Urothelium cell line (cell line): ENCODE measurements around the gene FAM24B.

Experiments
- DNase-seq: peaks from one replicate; pipeline ENCODE4 v3.0.0; 2011; ENCODE audit warnings: low spot score, mixed read lengths
- FAIRE-seq: peaks from 2 replicates; lab custom pipeline; 2011; peaks lifted over from hg19 to GRCh38; lab: Jason Lieb, UNC

Gene FAM24B

DNA sequence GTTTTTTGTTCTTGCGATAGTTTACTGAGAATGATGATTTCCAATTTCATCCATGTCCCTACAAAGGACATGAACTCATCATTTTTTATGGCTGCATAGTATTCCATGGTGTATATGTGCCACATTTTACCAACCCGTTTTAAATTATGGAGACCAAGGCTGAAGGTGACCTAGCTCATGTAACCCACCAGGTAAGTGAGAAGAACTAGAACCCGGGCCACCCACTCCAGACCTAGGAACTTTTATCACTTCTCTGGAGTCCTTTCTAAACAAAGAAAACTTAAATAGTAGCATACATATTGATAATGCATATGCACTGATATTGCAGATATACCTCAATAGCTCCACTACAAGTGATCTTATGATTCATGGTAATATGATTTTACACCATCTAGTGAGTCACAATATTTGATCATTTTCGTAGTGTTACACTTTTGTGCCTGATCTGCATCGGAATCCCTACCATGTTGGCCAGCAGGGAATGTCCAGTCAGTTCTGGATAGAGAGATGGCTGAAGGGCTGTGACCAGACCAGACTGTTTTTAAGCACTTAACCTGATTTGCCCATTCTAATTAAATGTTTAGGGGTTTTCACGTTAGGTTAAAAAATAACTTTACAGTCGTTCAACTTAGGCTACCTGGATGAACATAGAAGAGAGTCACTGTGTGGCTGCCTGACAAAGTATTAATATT lies 49.0 kb downstream of the FAM24B start:
- FAIRE-seq = no peak
- no peak for DNase-seq

DNA sequence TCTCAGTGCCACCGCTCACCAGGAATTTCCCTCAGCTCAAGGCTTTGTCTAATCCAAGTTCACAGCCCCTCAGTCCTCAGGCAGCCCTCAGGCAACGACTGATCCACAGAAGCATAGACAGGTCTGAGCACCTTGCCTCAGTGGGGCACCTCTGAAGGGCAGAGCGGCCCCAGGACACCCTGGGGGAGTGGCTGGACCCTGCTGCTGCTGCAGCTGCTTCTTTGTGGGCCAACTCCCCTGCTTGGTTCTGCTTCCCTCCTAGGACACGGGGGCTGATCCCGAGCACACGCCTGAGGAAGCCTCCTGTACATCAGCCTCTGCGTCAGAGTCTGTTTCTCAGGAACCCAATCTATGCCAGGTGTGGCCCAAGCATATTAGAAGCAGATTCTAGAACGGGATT lies 49.9 kb downstream of the FAM24B start:
- FAIRE-seq = no peak
- DNase-seq = no peak

GRCh38 chr10:122828716-122829255 lies 50.6 kb downstream of the FAM24B start:
- FAIRE-seq (no peak), DNase-seq (no peak)

- no peak for DNase-seq
These were observed 52.1 kb downstream of the FAM24B start for GRCh38 chr10:122827302-122827701.

DNA sequence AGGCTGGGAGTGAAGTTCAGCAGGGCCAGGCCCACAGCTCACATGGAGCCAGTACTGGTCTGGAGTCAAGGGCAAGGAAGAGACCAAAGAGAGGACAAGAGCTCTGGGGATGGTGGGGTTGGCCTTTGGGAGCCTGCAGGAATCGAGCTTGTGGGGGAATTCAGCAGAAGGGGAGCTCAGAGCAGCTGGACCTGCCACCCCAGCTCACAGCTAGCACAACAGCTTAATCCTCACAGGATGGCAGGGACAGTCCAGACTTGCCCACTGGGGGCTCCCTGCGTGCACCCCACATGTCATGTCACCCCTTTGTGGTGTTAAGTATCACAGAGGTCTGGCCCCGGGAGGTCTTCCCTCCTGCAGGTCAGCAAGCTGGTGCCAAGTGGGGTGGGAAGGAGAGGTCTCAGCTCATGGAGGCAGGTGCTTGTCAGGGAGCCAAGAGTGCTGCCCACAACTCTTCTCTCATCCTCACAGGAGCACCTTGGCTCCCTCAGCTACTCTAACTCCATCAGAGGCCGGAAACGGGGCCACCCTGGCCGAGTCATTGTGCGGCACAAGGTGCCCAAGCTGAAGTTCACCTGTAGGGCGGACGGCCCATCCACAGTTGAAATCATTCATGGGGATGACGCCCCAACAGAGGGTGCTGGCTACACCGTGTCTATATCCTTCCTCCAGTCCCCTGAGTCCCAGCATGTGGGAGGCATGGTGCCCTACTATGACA lies 56.2 kb downstream of the FAM24B start:
- no peak for DNase-seq
- no peak for FAIRE-seq

More at GRCh38 chr10:122827302-122827701, 52.1 kb downstream of the FAM24B start:
- FAIRE-seq = no peak

GRCh38 chr10:122821808-122822207 lies 57.6 kb downstream of the FAM24B start:
- FAIRE-seq (no peak), DNase-seq (no peak)

- no peak for FAIRE-seq
These were observed 63.9 kb downstream of the FAM24B start for GRCh38 chr10:122815458-122815857.

DNA sequence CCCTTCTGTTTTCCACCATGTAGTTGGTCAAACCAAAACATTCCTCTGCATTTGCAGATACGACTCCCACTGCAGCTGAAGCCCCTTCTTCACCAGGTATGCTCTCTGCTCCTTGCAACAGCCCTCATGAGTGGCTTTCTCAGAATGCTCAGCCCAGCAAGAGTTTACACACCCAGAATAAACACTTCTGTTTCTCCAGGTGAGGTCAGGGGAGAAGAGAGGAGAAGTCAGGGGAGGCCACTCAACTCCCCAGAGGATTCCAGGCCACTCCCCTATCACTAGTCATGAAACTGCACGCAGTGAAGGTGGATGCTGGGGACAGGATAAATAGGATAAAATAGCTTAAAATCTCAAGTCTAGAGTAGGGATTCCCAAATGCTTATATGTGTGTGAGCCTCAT lies 64.9 kb downstream of the FAM24B start:
- FAIRE-seq = no peak
- no peak for DNase-seq

More at GRCh38 chr10:122815458-122815857, 63.9 kb downstream of the FAM24B start:
- no peak for DNase-seq

GRCh38 chr10:122812751-122813150 lies 66.6 kb downstream of the FAM24B start:
- FAIRE-seq = no peak
- no peak for DNase-seq

- FAIRE-seq = no peak
These were observed 77.1 kb downstream of the FAM24B start for GRCh38 chr10:122802282-122802681.

More at GRCh38 chr10:122802282-122802681, 77.1 kb downstream of the FAM24B start:
- DNase-seq = no peak
